ENCODE measurements around the gene EDIL3. TPM values are rescaled to one million over a fixed set of nuclear protein-coding genes. Genes with fewer than 3 reads are reported as not detected.

Gene EDIL3
- total RNA-seq, 4 donors from 2014 or later = 9.6 to 16.0 (median 11.1) TPM

GRCh38 chr5:84181093-84181492 lies 203.6 kb downstream of the EDIL3 start:
- TF ChIP-seq CTCF (IDR thresholded peaks at IDR 0.05; ENCODE audit: low read depth) = no peak

- TF ChIP-seq CTCF (IDR thresholded peaks at IDR 0.05; ENCODE audit: low read depth) = no peak
These were observed 215.8 kb downstream of the EDIL3 start for GRCh38 chr5:84168841-84169240.

GRCh38 chr5:84163671-84164070 lies 221.0 kb downstream of the EDIL3 start:
- TF ChIP-seq CTCF (IDR thresholded peaks at IDR 0.05; ENCODE audit: low read depth) = no peak

- no peak for TF ChIP-seq CTCF (IDR thresholded peaks at IDR 0.05; ENCODE audit: low read depth)
These were observed 222.0 kb downstream of the EDIL3 start for GRCh38 chr5:84162695-84163094.

- TF ChIP-seq CTCF (IDR thresholded peaks at IDR 0.05; ENCODE audit: low read depth) = no peak
These were observed 235.6 kb downstream of the EDIL3 start for GRCh38 chr5:84149094-84149493.

- no peak for TF ChIP-seq CTCF (IDR thresholded peaks at IDR 0.05; ENCODE audit: low read depth)
These were observed 236.0 kb downstream of the EDIL3 start for GRCh38 chr5:84148651-84149050.

GRCh38 chr5:84137541-84137940 lies 247.1 kb downstream of the EDIL3 start:
- no peak for TF ChIP-seq CTCF (IDR thresholded peaks at IDR 0.05; ENCODE audit: low read depth)

Data from subcutaneous adipose tissue (tissue), 4 donors.